ENCODE results near the gene GRK3. TPM values are rescaled to one million over a fixed set of nuclear protein-coding genes. Genes with fewer than 3 reads are reported as not detected.

GRK3 gene
- total and polyA plus RNA-seq, 10 of the 15 experiments (the other 5 are each of a cell fraction or from before 2014, with no cell fraction given) = 3.1 to 35.1 (median 14.7) TPM

GRCh38 chr22:25716637-25717036 is 152.2 kb downstream of the GRK3 start:
- ATAC-seq = no peak
- RAD21 ChIA-PET (ENCODE audit: unreplicated experiment) = no interaction called here
- TSS peak; percentile 17 for BruUV-seq (replicated peaks)
- H3K9me3 ChIP-seq (replicated peaks; ENCODE audit: control insufficient read depth, insufficient read depth, low read length) = no peaks in the 10 kb centered on the region
- CTCF ChIA-PET = no interaction called here
- POLR2A ChIA-PET = no interaction called here
- in situ Hi-C loops (cut with MboI) (no loop called here), intact Hi-C loops (cut with micrococcal nuclease; ENCODE audit: unreplicated experiment) (no loop called here)
- no peak for TF ChIP-seq TCF3 (IDR thresholded peaks at IDR 0.05; ENCODE audit: borderline replicate concordance, insufficient read depth, low read depth, low read length)
- TF ChIP-seq, protein P1, sequence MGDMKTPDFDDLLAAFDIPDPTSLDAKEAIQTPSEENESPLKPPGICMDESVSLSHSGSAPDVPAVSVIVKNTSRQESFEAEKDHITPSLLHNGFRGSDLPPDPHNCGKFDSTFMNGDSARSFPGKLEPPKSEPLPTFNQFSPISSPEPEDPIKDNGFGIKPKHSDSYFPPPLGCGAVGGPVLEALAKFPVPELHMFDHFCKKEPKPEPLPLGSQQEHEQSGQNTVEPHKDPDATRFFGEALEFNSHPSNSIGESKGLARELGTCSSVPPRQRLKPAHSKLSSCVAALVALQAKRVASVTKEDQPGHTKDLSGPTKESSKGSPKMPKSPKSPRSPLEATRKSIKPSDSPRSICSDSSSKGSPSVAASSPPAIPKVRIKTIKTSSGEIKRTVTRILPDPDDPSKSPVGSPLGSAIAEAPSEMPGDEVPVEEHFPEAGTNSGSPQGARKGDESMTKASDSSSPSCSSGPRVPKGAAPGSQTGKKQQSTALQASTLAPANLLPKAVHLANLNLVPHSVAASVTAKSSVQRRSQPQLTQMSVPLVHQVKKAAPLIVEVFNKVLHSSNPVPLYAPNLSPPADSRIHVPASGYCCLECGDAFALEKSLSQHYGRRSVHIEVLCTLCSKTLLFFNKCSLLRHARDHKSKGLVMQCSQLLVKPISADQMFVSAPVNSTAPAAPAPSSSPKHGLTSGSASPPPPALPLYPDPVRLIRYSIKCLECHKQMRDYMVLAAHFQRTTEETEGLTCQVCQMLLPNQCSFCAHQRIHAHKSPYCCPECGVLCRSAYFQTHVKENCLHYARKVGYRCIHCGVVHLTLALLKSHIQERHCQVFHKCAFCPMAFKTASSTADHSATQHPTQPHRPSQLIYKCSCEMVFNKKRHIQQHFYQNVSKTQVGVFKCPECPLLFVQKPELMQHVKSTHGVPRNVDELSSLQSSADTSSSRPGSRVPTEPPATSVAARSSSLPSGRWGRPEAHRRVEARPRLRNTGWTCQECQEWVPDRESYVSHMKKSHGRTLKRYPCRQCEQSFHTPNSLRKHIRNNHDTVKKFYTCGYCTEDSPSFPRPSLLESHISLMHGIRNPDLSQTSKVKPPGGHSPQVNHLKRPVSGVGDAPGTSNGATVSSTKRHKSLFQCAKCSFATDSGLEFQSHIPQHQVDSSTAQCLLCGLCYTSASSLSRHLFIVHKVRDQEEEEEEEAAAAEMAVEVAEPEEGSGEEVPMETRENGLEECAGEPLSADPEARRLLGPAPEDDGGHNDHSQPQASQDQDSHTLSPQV (IDR thresholded peaks at IDR 0.05) = no peak
- no peak for TF ChIP-seq SUZ12 (IDR thresholded peaks at IDR 0.05; ENCODE audit: unreplicated experiment)
- no peak for TF ChIP-seq PAX8 (IDR thresholded peaks at IDR 0.05)
- TF ChIP-seq, protein P2, sequence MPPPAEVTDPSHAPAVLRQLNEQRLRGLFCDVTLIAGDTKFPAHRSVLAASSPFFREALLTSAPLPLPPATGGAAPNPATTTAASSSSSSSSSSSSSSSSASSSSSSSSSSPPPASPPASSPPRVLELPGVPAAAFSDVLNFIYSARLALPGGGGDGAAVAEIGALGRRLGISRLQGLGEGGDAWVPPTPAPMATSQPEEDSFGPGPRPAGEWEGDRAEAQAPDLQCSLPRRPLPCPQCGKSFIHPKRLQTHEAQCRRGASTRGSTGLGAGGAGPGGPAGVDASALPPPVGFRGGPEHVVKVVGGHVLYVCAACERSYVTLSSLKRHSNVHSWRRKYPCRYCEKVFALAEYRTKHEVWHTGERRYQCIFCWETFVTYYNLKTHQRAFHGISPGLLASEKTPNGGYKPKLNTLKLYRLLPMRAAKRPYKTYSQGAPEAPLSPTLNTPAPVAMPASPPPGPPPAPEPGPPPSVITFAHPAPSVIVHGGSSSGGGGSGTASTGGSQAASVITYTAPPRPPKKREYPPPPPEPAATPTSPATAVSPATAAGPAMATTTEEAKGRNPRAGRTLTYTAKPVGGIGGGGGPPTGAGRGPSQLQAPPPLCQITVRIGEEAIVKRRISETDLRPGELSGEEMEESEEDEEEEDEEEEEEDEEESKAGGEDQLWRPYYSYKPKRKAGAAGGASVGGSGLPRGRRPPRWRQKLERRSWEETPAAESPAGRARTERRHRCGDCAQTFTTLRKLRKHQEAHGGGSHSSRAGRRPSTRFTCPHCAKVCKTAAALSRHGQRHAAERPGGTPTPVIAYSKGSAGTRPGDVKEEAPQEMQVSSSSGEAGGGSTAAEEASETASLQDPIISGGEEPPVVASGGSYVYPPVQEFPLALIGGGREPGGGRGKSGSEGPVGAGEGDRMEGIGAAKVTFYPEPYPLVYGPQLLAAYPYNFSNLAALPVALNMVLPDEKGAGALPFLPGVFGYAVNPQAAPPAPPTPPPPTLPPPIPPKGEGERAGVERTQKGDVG (CRISPR knock-in tag; IDR thresholded peaks at IDR 0.05) = no peak
- H3K9ac ChIP-seq (ENCODE audit: control insufficient read depth, insufficient read depth, low read length) = no peak overlapping the region
- H3K27me3 ChIP-seq (replicated peaks in 1 of 2; ENCODE audit: control insufficient read depth in 2 of 2, insufficient read depth in 2 of 2, low read length in 1 of 2) = no peaks in the 10 kb centered on the region
- H3K4me1 ChIP-seq (ENCODE audit: control insufficient read depth, insufficient read depth, low read length) = no peaks in the 10 kb centered on the region
- DNase-seq (ENCODE audit: low read depth, low spot score) = no peak
- no peaks in the 10 kb centered on the region for H3K79me2 ChIP-seq (ENCODE audit: control insufficient read depth, insufficient read depth, low read length)
- SMC1A ChIA-PET (ENCODE audit: uncharacterized antibody, unreplicated experiment) = no interaction called here
- H3K4me2 ChIP-seq (ENCODE audit: control insufficient read depth, insufficient read depth) = no peak overlapping the region
- H2AFZ ChIP-seq (ENCODE audit: control insufficient read depth, low read depth, low read length) = no peak overlapping the region
- no peaks in the 10 kb centered on the region for H4K20me1 ChIP-seq (ENCODE audit: control insufficient read depth, insufficient read depth)
- H3K4me3 ChIP-seq = no peak overlapping the region
- H3K36me3 ChIP-seq (ENCODE audit: control insufficient read depth in 2 of 2, insufficient read depth in 2 of 2, low read length in 1 of 2) = peaks cover 3 to 10% of the 10 kb centered on the region in 2 experiments; a peak in 3 of 4 replicates
- 97% methylated on average over 10 of the region's 10 CpGs for WGBS (ENCODE audit: insufficient coverage, insufficient replicate concordance, low lambda C conversion rate, missing lambda C conversion rate)
- no peak for FAIRE-seq
- H3K27ac ChIP-seq (ENCODE audit: control insufficient read depth, insufficient read depth) = no peak overlapping the region

All from GM12878 (cell line).